HG02571 (cell line): ENCODE results near the gene PCDHA9.
"Not testable (repeated sequence)": the region's sequence is repeated elsewhere in the genome, so short reads cannot be mapped to it uniquely, and the experiment has no call there.

Experiments
- ATAC-seq: cut with Tn5 transposase; IDR thresholded peaks from one replicate; pipeline ENCODE4 v1.9.1; 2021; ENCODE audit warnings: mild to moderate bottlenecking, moderate library complexity; ENCODE audit not compliant: unreplicated experiment

PCDHA9 gene

DNA sequence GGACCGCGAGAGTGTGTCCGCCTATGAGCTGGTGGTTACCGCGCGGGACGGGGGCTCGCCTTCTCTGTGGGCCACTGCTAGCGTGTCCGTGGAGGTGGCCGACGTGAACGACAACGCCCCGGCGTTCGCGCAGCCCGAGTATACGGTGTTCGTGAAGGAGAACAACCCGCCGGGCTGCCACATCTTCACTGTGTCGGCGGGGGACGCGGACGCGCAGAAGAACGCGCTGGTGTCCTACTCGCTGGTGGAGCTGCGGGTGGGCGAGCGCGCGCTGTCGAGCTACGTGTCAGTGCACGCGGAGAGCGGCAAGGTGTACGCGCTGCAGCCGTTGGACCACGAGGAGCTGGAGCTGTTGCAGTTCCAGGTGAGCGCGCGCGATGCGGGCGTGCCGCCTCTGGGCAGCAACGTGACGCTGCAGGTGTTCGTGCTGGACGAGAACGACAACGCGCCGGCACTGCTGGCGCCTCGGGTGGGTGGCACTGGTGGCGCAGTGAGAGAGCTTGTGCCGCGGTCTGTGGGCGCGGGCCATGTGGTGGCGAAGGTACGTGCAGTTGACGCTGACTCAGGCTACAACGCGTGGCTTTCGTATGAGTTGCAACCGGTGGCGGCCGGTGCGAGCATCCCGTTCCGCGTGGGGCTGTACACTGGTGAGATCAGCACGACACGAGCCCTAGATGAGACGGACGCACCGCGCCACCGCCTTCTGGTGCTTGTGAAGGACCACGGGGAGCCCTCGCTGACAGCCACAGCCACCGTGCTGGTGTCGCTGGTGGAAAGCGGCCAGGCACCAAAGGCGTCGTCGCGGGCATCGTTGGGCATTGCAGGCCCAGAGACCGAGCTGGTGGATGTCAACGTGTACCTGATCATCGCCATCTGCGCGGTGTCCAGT is 12.3 kb upstream of the PCDHA9 start:
- no peak for ATAC-seq

DNA sequence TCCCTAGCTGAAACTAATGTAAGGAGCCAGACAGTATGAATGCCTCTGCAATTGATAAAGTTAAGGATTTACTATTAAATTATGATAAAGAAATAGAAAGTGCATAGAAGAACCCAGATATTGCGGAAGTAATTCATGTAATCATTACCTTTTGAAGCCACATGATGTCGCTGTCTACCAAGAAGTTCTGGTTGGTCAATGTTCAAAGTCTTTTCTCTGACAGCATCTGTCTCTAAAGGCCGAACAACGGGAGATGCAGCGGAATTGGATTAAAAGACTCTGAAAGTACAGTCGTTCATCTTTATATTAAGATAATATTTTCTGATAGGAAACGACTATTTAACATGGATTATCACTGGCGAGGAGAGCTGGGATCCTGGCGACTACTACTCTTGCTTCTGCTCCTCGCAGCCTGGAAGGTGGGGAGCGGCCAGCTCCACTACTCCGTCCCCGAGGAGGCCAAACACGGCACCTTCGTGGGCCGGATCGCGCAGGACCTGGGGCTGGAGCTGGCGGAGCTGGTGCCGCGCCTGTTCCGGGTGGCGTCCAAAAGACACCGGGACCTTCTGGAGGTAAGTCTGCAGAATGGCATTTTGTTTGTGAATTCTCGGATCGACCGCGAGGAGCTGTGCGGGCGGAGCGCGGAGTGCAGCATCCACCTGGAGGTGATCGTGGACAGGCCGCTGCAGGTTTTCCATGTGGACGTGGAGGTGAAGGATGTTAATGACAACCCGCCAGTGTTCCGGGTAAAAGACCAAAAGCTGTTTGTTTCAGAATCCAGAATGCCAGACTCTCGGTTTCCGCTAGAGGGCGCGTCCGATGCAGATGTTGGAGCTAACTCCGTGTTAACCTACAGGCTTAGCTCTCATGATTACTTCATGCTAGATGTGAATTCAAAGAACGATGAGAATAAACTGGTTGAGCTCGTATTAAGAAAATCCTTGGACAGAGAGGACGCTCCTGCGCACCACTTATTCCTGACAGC is 6.9 kb upstream of the PCDHA9 start, which contains the start of gene PCDHA8:
Gene PCDHA8, plus strand, starts transcription at position 210 of the 985 bp plus-strand sequence. Its CDS starts 135 bp downstream, at position 345.
- ATAC-seq = no peak

DNA sequence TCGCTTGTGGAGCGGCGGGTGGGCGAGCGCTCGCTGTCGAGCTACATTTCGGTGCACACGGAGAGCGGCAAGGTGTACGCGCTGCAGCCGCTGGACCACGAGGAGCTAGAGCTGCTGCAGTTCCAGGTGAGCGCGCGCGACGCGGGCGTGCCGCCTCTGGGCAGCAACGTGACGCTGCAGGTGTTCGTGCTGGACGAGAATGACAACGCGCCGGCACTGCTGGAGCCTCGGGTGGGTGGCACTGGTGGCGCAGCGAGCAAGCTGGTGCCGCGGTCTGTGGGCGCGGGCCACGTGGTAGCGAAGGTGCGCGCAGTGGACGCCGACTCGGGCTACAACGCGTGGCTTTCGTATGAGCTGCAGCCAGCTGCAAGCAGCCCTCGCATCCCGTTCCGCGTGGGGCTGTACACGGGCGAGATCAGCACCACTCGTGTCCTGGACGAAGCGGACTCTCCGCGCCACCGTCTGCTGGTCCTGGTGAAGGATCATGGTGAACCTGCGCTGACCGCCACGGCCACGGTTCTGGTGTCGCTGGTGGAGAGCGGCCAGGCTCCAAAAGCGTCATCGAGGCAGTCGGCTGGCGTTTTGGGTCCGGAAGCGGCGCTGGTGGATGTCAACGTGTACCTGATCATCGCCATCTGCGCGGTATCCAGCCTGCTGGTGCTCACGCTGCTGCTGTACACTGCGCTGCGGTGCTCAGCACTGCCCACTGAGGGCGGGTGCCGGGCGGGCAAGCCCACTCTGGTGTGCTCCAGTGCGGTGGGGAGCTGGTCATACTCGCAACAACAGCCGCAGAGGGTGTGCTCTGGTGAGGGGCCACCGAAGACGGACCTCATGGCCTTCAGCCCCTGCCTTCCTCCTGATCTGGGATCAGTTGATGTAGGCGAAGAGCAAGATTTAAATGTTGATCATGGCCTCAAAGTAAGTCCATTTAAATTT is 5.1 kb upstream of the PCDHA9 start:
- ATAC-seq = no peak

DNA sequence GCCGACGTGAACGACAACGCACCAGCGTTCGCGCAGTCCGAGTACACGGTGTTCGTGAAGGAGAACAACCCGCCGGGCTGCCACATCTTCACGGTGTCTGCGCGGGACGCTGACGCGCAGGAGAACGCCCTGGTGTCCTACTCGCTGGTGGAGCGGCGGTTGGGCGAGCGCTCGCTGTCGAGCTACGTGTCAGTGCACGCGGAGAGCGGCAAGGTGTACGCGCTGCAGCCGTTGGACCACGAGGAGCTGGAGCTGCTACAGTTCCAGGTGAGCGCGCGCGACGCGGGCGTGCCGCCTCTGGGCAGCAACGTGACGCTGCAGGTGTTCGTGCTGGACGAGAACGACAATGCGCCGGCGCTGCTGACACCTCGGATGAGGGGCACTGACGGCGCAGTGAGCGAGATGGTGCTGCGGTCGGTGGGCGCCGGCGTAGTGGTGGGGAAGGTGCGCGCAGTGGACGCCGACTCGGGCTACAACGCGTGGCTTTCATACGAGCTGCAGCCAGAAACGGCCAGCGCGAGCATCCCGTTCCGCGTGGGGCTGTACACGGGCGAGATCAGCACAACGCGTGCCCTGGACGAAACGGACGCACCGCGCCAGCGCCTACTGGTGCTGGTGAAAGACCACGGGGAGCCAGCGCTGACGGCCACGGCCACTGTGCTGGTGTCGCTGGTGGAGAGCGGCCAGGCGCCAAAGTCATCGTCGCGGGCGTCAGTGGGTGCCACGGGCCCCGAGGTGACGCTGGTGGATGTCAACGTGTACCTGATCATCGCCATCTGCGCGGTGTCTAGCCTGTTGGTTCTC is 1.9 kb downstream of the PCDHA9 start:
- not testable (repeated sequence) for ATAC-seq

DNA sequence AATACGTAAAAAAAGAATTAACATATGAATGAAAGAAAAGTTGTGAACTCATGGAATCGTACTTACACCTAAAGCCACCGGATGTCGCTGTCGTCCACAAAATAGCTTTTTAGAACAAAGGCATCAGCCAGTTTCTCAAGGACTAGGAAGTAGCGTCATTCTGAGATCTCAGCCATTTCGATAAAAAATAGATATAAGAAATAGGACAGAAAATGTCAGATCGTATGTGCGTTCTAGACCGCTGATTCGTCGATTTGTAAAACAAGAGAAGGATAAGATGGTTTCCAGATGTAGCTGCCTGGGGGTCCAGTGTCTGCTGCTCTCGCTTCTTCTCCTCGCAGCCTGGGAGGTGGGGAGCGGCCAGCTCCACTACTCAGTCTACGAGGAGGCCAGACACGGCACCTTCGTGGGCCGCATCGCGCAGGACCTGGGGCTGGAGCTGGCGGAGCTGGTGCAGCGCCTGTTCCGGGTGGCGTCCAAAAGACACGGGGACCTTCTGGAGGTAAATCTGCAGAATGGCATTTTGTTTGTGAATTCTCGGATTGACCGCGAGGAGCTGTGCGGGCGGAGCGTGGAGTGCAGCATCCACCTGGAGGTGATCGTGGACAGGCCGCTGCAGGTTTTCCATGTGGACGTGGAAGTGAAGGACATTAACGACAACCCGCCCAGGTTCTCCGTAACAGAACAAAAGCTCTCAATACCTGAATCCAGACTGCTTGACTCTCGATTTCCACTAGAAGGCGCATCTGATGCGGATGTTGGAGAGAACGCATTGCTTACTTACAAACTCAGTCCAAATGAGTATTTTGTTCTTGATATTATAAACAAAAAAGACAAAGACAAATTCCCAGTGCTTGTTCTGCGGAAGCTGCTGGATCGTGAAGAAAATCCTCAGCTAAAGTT is 7.8 kb downstream of the PCDHA9 start, which contains the start of gene PCDHA10:
Gene PCDHA10, plus strand, starts transcription at position 126 of the 903 bp plus-strand sequence. Its CDS starts 152 bp downstream, at position 278.
- no peak for ATAC-seq

DNA sequence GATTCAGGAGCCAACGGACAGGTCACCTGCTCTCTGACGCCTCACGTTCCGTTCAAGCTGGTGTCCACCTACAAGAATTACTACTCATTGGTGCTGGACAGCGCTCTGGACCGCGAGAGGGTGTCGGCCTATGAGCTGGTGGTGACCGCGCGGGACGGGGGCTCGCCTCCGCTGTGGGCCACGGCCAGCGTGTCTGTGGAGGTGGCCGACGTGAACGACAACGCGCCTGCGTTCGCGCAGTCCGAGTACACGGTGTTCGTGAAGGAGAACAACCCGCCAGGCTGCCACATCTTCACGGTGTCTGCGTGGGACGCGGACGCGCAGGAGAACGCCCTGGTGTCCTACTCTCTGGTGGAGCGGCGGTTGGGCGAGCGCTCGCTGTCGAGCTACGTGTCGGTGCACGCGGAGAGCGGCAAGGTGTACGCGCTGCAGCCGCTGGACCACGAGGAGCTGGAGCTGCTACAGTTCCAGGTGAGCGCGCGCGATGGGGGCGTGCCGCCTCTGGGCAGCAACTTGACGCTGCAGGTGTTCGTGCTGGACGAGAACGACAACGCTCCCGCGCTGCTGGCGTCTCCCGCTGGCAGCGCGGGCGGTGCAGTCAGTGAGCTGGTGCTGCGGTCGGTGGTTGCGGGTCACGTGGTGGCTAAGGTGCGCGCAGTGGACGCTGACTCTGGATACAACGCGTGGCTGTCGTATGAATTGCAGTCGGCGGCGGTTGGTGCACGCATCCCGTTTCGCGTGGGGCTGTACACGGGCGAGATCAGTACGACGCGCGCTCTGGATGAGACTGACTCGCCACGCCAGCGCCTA is 9.2 kb downstream of the PCDHA9 start:
- no peak for ATAC-seq

DNA sequence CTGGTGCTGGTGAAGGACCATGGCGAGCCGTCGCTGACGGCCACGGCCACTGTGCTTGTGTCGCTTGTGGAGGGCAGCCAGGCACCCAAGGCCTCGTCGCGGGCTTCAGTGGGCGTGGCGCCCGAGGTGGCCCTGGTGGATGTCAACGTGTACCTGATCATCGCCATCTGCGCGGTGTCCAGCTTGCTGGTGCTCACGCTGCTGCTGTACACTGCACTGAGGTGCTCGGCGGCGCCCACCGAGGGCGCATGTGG is 9.7 kb downstream of the PCDHA9 start:
- ATAC-seq = no peak

DNA sequence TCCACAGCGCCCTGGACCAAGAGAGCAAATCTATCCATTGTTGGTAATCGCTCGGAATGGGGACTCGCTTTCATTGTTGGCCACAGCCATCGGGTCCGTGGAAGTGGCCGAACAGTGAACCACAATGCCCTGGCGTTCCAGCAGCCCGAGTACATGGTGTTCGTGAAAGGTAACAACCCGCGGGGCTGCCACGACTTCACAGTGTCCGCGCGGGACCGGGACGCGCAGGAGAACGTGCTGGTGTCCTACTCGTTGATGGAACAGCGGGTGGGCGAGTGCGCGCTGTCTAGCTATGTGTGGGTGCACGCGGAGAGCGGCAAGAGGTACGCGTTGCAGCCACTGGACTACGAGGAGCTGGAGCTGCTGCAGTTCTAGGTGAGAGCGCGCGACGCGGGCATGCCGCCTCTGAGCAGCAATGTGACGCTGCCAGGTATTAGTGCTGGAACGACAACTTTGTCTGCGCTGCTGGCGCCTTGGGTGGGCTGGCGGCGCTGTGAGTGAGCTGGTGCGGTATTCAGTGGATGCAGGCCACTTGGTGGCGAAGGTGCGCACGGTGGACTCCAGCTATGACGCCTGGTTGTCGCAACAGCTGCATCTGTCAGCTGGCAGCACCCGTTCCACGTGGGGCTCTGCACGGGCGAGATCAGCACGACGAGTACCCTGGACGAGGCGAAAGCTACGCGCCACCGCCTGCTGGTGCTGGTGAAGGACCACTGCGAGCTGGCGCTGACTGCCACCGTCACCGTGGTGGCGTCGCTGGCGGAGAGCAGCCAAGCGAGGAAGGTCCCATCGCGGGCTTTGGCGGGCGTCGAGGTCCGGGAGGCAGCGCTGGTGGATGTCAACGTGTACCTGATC is 14.5 kb downstream of the PCDHA9 start:
- ATAC-seq = no peak

DNA sequence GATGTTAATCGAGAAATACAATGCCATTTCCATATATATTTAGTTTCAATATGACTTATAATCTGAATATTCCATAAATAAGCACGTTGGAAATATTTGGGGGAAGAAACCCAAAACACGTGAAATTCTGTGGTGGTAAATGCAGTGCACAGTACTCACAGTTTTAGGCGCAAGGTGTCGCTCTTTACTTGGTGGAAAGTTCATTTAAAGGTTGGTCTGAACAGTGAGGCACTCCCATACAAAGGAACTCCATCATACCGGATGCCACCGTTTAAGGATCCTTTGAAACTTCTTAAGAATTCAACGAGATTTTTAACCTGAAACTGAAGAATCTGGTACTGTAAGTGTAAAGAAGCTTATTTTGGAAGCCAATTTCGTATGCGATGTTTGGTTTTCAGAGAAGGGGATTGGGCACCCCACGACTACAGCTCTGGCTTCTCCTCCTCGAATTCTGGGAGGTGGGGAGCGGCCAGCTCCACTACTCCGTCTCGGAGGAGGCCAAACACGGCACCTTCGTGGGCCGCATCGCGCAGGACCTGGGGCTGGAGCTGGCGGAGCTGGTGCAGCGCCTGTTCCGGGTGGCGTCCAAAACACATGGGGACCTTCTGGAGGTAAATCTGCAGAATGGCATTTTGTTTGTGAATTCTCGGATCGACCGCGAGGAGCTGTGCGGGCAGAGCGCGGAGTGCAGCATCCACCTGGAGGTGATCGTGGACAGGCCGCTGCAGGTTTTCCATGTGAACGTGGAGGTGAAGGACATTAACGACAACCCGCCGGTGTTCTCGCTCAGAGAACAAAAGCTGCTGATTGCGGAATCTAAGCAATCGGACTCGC is 20.8 kb downstream of the PCDHA9 start, which contains the start of gene PCDHA11:
Gene PCDHA11, plus strand, starts transcription at position 237 of the 834 bp plus-strand sequence. Its CDS starts 147 bp downstream, at position 384.
- ATAC-seq = no peak

DNA sequence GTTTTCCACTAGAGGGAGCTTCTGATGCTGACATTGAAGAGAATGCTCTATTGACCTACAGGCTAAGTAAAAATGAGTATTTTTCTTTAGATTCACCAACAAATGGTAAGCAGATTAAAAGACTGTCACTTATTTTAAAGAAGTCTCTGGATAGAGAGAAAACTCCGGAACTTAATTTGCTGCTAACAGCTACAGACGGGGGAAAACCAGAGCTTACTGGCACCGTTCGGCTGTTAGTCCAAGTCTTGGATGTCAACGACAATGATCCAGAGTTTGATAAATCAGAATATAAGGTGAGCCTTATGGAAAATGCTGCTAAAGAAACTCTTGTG is 21.3 kb downstream of the PCDHA9 start:
- no peak for ATAC-seq

DNA sequence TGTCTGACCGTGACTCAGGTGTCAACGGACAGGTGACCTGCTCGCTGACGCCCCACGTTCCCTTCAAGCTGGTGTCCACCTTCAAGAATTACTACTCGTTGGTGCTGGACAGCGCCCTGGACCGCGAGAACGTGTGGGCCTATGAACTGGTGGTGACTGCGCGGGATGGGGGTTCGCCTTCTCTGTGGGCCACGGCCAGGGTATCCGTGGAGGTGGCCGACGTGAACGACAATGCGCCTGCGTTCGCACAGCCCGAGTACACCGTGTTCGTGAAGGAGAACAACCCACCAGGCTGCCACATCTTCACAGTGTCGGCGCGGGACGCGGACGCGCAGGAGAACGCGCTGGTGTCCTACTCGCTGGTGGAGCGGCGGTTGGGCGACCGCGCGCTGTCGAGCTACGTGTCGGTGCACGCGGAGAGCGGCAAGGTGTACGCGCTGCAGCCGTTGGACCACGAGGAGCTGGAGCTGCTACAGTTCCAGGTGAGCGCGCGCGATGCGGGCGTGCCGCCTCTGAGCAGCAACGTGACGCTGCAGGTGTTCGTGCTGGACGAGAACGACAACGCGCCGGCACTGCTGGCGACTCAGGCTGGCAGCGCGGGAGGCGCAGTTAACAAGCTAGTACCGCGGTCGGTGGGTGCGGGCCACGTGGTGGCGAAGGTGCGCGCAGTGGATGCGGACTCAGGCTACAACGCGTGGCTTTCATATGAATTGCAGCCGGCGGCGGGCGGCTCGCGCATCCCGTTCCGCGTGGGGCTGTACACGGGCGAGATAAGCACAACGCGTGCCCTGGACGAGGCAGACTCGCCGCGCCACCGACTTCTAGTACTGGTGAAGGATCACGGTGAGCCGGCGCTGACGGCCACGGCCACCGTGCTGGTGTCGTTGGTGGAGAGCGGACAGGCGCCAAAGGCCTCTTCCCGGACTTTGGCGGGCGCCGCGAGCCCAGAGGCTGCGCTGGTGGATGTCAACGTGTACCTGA is 22.3 kb downstream of the PCDHA9 start:
- no peak for ATAC-seq

DNA sequence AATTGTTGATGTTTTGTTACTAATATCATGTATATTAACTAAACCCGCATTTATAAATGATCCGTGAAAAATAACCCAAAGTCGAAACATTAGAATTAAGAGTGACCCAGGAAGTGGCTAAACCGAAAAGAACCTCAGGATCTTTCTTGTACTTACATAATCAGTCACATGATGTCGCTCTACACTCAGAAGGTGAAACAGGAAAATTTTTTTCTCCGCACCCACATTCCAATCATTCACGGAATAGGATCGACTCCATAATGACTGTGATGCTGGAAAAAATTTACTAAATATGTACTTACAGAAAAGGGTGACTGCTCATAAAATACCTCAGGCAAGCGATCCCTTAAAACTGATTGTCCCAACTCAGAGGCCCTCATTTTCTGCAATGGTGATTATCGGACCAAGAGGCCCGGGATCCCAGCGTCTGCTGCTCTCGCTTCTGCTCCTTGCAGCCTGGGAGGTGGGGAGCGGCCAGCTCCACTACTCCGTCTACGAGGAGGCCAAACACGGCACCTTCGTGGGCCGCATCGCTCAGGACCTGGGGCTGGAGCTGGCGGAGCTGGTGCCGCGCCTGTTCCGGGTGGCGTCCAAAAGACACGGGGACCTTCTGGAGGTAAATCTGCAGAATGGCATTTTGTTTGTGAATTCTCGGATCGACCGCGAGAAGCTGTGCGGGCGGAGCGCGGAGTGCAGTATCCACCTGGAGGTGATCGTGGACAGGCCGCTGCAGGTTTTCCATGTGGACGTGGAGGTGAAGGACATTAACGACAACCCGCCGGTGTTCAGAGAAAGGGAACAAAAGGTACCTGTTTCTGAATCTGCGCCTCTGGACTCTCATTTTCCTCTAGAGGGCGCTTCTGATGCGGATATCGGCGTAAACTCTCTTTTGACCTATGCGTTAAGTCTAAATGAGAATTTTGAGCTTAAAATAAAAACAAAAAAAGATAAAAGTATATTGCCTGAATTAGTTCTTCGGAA is 27.2 kb downstream of the PCDHA9 start, which contains the start of gene PCDHA12:
Gene PCDHA12, plus strand, starts transcription at position 224 of the 981 bp plus-strand sequence. Its CDS starts 165 bp downstream, at position 389.
- ATAC-seq = no peak

DNA sequence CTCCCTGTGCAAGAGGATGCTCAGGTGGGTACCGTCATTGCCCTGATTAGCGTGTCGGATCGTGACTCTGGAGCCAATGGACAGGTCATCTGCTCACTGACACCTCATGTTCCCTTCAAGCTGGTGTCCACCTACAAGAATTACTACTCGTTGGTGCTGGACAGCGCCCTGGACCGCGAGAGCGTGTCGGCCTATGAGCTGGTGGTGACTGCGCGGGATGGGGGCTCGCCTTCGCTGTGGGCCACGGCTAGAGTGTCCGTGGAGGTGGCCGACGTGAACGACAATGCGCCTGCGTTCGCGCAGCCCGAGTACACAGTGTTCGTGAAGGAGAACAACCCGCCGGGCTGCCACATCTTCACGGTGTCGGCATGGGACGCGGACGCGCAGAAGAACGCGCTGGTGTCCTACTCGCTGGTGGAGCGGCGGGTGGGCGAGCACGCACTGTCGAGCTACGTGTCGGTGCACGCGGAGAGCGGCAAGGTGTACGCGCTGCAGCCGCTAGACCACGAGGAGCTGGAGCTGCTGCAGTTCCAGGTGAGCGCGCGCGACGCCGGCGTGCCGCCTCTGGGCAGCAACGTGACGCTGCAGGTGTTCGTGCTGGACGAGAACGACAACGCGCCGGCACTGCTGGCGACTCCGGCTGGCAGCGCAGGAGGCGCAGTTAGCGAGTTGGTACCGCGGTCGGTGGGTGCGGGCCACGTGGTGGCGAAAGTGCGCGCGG is 28.5 kb downstream of the PCDHA9 start:
- not testable (repeated sequence) for ATAC-seq
